Activated CD4-positive, alpha-beta T cell treated with anti-CD3 and anti-CD28 coated beads, Interleukin-2, Interleukin-6, amounts not matched to agents 100 ng/mL and 50 ng/mL, durations not matched to agents 16 hours and 8 hours (primary cell): Measurements from ENCODE around the gene BANK1.

ENCODE experiments used
- DNase-seq: peaks from one replicate; pipeline ENCODE4 v3.0.0-alpha.2; 2020

BANK1 gene

DNA sequence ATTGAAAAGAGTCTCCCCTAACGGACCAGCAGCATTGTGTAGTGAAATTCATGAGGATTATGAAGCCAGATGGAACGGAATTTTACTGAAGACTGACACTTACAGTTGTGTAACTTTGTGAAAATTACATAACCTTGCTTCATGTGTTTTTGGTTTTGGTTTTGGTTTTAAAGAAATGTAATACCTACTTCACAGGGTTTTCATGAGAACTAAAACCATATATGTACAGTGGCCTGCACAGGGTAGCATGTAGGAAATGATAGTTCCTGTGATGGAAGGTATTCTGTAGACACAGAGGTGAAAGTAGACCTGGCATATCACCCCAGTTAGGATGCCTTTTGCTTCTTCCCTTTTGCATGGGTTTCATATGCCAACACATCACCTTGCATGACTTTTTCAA lies 247.0 kb downstream of the BANK1 start:
- DNase-seq: no peak

DNA sequence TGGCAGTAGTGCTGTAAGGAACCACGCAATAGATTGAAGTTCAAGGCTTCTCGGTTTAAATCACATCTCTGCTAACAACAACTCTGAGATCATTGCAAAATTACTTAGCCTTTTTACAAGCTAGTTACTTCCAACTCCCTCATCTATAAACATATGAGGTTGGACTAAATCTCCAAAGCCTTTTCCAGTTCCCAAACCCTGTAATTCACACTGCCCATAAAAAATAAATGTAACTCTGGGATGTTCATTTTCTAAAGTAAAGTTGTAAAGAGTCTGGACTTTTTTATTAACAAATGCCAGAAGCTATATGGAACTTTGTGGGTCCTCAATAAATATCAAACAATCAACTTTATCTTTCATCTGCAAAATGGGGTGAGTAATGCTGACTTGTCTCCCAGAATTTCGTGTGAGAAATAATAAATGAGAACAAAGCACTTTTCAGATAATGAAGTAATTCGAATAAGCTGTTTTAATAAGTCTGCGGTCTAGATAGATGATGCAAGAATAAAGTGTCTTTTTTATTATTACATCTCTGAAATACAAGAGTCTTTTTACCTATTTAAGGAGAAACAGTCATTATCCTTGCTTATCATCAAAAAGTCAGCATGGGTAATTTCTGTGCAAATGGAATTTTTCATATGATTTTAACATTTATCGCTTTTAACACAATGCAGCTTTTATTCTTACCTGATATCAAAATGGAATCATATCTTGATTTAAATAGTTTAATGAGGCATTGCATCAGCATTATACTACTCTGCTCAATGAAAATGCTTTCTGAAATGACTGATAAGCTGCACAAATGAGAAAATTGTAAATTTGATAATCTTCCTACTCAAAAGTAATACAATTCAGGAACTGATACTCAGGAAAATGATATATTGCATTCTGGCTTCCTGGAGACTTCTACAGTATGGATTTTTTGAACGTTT lies 252.6 kb downstream of the BANK1 start:
- DNase-seq: no peak

DNA sequence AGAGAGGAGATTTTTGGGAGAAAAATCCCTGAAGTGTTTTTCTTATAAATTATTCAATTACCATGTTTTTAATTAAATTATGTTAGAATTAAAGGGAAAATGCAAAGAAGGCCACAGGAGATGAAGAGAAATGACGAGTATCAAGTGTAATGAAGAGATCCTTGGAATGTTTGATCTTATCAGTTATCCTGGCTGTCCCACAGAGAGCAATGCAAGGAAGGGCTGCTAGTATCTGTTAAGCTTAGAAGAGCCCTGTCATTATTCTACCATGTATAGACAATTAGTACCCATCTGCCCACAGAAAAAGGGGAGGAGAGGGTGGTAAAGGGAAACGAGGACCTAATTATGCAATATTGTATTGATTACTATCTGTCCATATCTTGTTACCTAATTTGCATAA lies 257.1 kb downstream of the BANK1 start:
- DNase-seq: no peak

DNA sequence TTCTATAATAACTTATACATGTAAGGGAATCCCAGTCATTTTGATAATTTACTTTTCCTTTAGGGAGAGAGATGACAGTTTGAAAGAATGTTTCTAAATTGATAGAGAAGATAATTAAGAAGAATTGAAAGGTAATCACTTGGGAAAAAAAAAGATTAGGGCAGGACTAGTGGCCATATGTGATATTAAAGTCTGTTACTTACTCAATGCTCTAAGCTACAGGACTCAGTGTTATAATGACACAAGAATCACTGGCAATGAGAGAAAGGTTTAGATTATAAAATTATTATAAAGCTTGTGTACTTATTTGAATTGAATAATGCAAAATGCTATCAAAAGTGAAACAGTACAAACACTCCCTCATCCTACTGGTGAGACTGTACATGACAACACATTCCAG lies 265.3 kb downstream of the BANK1 start:
- DNase-seq: no peak

DNA sequence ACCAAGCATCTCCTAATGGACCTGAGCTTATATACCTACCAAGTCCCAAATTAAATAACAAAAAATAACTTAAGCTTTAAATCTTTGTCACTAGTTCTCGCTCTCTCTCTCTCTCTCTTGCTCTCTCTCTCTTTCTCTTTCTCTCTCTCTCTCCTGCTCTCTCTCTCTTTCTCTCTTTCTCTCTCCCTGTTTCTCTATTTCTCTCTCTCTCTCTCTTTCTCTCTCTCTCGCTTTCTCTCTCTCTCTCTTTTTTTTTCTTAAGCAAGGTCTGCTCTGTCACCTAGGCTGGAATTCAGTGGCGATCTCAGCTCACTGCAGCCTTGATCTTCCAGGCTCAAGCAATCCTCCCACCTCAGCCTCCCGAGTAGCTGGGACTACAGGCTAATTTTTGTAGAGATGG lies 266.6 kb downstream of the BANK1 start:
- no peak for DNase-seq

- no peak for DNase-seq
Measured at GRCh38 chr4:102061133-102061532, 270.6 kb downstream of the BANK1 start.

GRCh38 chr4:102064747-102065442 lies 274.4 kb downstream of the BANK1 start:
- no peak for DNase-seq

DNA sequence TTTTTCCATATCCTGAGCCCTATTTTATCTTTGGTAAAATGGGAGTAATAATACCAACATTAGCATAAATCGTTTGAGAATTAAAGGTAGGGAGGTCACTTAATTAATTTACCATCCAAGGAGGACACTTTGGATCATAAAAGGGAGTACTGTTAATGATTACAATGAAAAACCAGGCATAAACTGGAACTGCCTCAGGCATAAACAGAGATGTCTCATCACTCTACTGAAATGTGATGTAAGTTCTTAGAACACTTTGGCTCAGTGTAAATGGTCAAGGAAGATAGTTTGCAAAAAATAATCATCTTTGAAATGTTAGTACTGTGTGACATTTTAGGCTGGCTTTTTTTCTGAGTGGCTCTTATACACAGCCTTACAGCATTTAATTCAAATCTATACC lies 286.1 kb downstream of the BANK1 start:
- DNase-seq: no peak

GRCh38 chr4:102080184-102080583 lies 289.7 kb downstream of the BANK1 start:
- no peak for DNase-seq

- DNase-seq: no peak
Measured at GRCh38 chr4:102089850-102090621, 299.5 kb downstream of the BANK1 start.

GRCh38 chr4:102091656-102092055 lies 301.1 kb downstream of the BANK1 start:
- no peak for DNase-seq

GRCh38 chr4:102094481-102094880 lies 304.0 kb downstream of the BANK1 start:
- DNase-seq: no peak

DNA sequence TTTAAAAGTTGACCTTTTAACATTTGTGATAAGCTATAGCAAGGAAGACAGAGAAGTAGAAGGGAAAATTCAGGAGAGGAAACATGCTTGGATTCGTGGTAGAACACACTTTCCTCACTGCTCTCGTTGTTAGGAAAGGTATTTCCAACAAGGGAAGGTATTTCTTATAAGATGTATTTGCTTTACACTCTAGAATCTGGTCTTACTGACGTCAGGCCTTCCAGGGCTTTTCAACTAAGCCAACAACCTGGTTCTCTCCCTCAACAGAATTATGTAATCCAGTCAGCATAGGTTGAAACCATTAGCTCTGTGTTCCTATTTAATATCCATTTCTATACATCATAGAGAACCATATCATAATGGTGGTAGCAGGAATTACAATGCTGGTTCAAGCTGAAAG lies 312.8 kb downstream of the BANK1 start:
- DNase-seq: no peak

- no peak for DNase-seq
Measured at GRCh38 chr4:102104278-102104677, 313.7 kb downstream of the BANK1 start.

DNA sequence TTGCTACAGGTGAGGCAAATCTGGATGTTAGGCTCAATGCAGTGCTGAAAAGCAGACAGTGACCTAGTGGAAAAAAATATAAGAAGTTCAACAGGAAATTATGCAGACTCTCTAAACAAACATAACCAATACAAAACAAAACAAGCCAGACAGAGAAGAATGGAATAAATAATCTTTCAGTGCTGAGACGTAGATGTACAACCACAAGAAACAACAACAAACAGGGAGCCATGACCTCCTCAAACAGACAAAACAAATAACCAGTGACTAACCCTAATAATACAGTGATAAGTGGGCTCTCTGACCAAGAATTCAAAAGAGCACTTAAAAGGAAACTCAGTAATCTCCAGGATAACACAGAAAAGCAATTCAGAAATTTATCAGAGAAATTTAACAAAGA lies 315.5 kb downstream of the BANK1 start:
- no peak for DNase-seq

DNA sequence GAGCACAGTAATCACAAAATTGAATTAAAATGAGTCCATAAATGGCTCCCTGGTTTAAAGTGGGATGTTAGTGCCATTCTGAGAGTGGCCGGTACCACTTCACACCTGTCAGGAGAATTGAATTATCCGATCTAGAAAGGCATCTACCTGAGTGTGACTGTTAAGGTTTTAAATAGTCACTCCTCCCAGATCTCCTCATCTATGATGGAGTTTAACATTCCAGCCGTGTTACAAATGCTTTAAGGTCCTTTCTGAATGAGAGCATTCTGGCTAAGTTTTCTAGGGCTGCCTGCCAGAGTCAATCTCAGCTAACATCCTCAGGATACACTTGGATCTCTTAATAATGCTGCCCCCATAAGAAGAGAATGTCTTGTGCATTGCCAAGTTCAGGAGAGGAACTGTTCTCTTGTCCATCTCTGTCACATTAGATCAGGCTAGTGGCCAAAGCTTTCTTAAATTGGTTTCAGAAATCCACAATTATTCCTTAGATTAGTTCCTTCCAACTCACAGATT lies 323.6 kb downstream of the BANK1 start:
- DNase-seq: no peak

- DNase-seq: no peak
Measured at GRCh38 chr4:102116121-102116520, 325.6 kb downstream of the BANK1 start.

DNA sequence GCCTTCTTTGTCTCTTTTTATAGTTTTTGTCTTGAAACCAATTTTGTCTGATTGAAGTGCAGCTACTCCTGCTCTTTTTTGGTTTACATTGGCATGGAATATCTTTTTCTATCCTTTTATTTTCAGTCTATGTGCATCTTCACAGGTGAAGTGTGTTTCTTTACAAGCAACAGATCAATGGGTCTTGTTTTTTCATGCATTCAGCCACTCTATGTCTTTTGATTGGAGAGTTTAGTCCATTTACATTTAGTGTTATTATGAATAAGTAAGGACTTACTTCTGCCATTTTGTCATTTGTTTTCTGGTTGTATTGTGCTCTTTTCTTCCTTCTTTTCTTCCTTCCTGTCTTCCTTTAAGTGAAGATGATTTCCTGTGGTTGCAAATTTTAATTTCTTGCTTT lies 330.3 kb downstream of the BANK1 start:
- no peak for DNase-seq
